ENCODE data around the gene SPR. TPM values are rescaled to one million over a fixed set of nuclear protein-coding genes. Genes with fewer than 3 reads are reported as not detected.
A peak's percentile ranks its signal among the peaks of the same experiment; 100 is the strongest.

SPR gene
- total and polyA plus RNA-seq, 2 of the 13 experiments (the other 11 are each of a cell fraction or from before 2014, with no cell fraction given), result 34.0 to 96.0 TPM

- TF ChIP-seq PBX3 (CRISPR knock-in tag; IDR thresholded peaks at IDR 0.05; ENCODE audit: borderline replicate concordance) (no peak), PRDM15 (CRISPR knock-in tag; IDR thresholded peaks at IDR 0.05) (peak; percentile 99), ZFP62 (CRISPR knock-in tag; IDR thresholded peaks at IDR 0.05) (no peak), ZBTB7A (CRISPR knock-in tag; IDR thresholded peaks at IDR 0.05) (no peak), ZNF564 (CRISPR knock-in tag; IDR thresholded peaks at IDR 0.05) (no peak), BRD4 (CRISPR knock-in tag; IDR thresholded peaks at IDR 0.05) (no peak), RFXANK (CRISPR knock-in tag; IDR thresholded peaks at IDR 0.05) (no peak), TRAFD1 (CRISPR knock-in tag; IDR thresholded peaks at IDR 0.05; ENCODE audit: borderline replicate concordance) (no peak), ZNF652 (CRISPR knock-in tag; IDR thresholded peaks at IDR 0.05; ENCODE audit: borderline replicate concordance, low read depth) (no peak), NFKB2 (CRISPR knock-in tag; IDR thresholded peaks at IDR 0.05; ENCODE audit: borderline replicate concordance) (no peak), ZNF546 (CRISPR knock-in tag; conservative IDR thresholded peaks at IDR 0.05) (peak; percentile 38; the same call in 1 of the 2 replicates), MXI1 (IDR thresholded peaks at IDR 0.05; ENCODE audit: borderline replicate concordance, low read depth, low read length) (peak; percentile 62; the same call in 1 of the 3 replicates), ZNF709 (CRISPR knock-in tag; IDR thresholded peaks at IDR 0.05) (peak; percentile 47; the same call in 1 of the 2 replicates), ZNF225 (CRISPR knock-in tag; IDR thresholded peaks at IDR 0.05) (0 out of 2 replicates have a peak, but pooled peaks have one; percentile 23), HIC2 (CRISPR knock-in tag; IDR thresholded peaks at IDR 0.05; ENCODE audit: low read depth) (0 out of 2 replicates have a peak, but pooled peaks have one; percentile 57), ETS1 (CRISPR knock-in tag; IDR thresholded peaks at IDR 0.05) (no peak), ZSCAN22 (CRISPR knock-in tag; IDR thresholded peaks at IDR 0.05) (no peak), HNF4A (CRISPR knock-in tag; IDR thresholded peaks at IDR 0.05) (no peak), FOXM1 (CRISPR knock-in tag; IDR thresholded peaks at IDR 0.05) (no peak), GTF3A (CRISPR knock-in tag; conservative IDR thresholded peaks at IDR 0.05) (0 out of 2 replicates have a peak, but pooled peaks have one; percentile 13)
These were observed 681 bp downstream of the SPR start (continued) for GRCh38 chr2:72887740-72888437.
